ENCODE measurements around the gene KCNMA1. TPM values are rescaled to one million over a fixed set of nuclear protein-coding genes. Genes with fewer than 3 reads are reported as not detected.

The KCNMA1 gene
- total and polyA plus RNA-seq, 10 donors, result 9.3 to 114 (median 51.5) TPM

- Histone ChIP-seq H3K36me3 (no peaks in the 10 kb centered on the region), H3K9me3 (peaks cover 0 to 22% (median 6%) of the 10 kb centered on the region in 8 donors), H3K27ac (no peak overlapping the region), H3K4me3 (no peak overlapping the region), H3K4me1 (no peaks in the 10 kb centered on the region), H3K27me3 (replicated peaks in 1 of 7) (peaks cover 0 to 10% (median 0%) of the 10 kb centered on the region in 7 donors)
- WGBS, 5 donors, result 71 to 90% (median 80%) methylated on average over 1 of the region's 1 CpG
- intact Hi-C loops (cut with DNase I; ENCODE audit: low total_unique reads), result no loop called here
- no peak for TF ChIP-seq POLR2AphosphoS5 (IDR thresholded peaks at IDR 0.05)
- TF ChIP-seq, protein P1, sequence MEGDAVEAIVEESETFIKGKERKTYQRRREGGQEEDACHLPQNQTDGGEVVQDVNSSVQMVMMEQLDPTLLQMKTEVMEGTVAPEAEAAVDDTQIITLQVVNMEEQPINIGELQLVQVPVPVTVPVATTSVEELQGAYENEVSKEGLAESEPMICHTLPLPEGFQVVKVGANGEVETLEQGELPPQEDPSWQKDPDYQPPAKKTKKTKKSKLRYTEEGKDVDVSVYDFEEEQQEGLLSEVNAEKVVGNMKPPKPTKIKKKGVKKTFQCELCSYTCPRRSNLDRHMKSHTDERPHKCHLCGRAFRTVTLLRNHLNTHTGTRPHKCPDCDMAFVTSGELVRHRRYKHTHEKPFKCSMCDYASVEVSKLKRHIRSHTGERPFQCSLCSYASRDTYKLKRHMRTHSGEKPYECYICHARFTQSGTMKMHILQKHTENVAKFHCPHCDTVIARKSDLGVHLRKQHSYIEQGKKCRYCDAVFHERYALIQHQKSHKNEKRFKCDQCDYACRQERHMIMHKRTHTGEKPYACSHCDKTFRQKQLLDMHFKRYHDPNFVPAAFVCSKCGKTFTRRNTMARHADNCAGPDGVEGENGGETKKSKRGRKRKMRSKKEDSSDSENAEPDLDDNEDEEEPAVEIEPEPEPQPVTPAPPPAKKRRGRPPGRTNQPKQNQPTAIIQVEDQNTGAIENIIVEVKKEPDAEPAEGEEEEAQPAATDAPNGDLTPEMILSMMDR (IDR thresholded peaks at IDR 0.05 in 8 of 11, conservative IDR thresholded peaks at IDR 0.05 in 3 of 11), result no peak
- no peak for TF ChIP-seq POLR2A (IDR thresholded peaks at IDR 0.05)
- DNase-seq, result no peak
These were observed 266.2 kb downstream of the KCNMA1 start for GRCh38 chr10:77371421-77371820.

DNA sequence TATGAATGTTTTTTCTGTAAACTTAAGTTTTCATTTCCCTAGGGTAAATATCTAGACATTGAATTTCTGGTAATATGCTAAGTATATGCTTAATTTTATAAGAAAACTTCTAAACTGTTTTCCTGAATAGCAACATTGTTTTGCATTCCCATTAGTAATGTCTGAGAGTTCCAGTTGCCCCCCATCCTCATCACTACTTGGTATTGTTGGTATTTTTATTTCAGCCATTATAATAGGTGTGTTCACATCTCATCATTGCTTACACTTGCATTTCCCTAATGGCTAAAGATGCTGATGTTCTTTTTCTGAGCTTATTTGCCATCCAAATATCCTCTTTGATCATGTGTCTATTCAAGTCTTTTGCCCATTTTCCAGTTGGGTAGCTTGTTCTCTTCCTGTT lies 269.6 kb downstream of the KCNMA1 start:
- DNase-seq, result no peak

GRCh38 chr10:77363210-77363609 lies 274.4 kb downstream of the KCNMA1 start:
- Histone ChIP-seq H3K36me3 (no peaks in the 10 kb centered on the region), H3K27ac (no peak overlapping the region), H3K4me3 (no peak overlapping the region), H3K9me3 (peaks cover 0 to 8% (median 0%) of the 10 kb centered on the region in 8 donors), H3K4me1 (no peaks in the 10 kb centered on the region), H3K27me3 (replicated peaks in 1 of 7) (no peaks in the 10 kb centered on the region)
- intact Hi-C loops (cut with DNase I; ENCODE audit: low total_unique reads), result no loop called here
- TF ChIP-seq POLR2AphosphoS5 (IDR thresholded peaks at IDR 0.05), result no peak
- TF ChIP-seq, protein P1 (IDR thresholded peaks at IDR 0.05 in 8 of 11, conservative IDR thresholded peaks at IDR 0.05 in 3 of 11), result no peak
- TF ChIP-seq POLR2A (IDR thresholded peaks at IDR 0.05), result no peak
- no peak for DNase-seq

More for the DNA sequence above, 269.6 kb downstream of the KCNMA1 start:
- Histone ChIP-seq H3K9me3 (peaks cover 0 to 22% (median 6%) of the 10 kb centered on the region in 8 donors), H3K27ac (no peak overlapping the region), H3K36me3 (no peaks in the 10 kb centered on the region), H3K27me3 (replicated peaks in 1 of 7) (peaks cover 0 to 9% (median 0%) of the 10 kb centered on the region in 7 donors), H3K4me3 (no peak overlapping the region), H3K4me1 (no peaks in the 10 kb centered on the region)
- intact Hi-C loops (cut with DNase I; ENCODE audit: low total_unique reads), result no loop called here
- TF ChIP-seq POLR2A (IDR thresholded peaks at IDR 0.05) (no peak), POLR2AphosphoS5 (IDR thresholded peaks at IDR 0.05) (no peak)
- TF ChIP-seq, protein P1 (IDR thresholded peaks at IDR 0.05 in 8 of 11, conservative IDR thresholded peaks at IDR 0.05 in 3 of 11), result no peak

- no peaks in the 10 kb centered on the region for H3K36me3 ChIP-seq
- H3K4me1 ChIP-seq, result no peaks in the 10 kb centered on the region
- no peak overlapping the region for H3K27ac ChIP-seq
- H3K4me3 ChIP-seq, result no peak overlapping the region
- no peak for TF ChIP-seq POLR2A (IDR thresholded peaks at IDR 0.05)
- TF ChIP-seq POLR2AphosphoS5 (IDR thresholded peaks at IDR 0.05), result no peak
- TF ChIP-seq, protein P1 (IDR thresholded peaks at IDR 0.05 in 8 of 11, conservative IDR thresholded peaks at IDR 0.05 in 3 of 11), result no peak
- intact Hi-C loops (cut with DNase I; ENCODE audit: low total_unique reads), result no loop called here
- no peaks in the 10 kb centered on the region for H3K27me3 ChIP-seq (replicated peaks in 1 of 7)
- no peaks in the 10 kb centered on the region for H3K9me3 ChIP-seq
- 91 to 100% (median 93%) methylated on average over 2 to 6 of the region's 6 CpGs for WGBS, 5 donors
- DNase-seq, result no peak
These were observed 275.8 kb downstream of the KCNMA1 start for GRCh38 chr10:77361831-77362230.
